ENCODE results near the gene EXOC3L2. TPM values are rescaled to one million over a fixed set of nuclear protein-coding genes. Genes with fewer than 3 reads are reported as not detected.
"Not testable (repeated sequence)": the region's sequence is repeated elsewhere in the genome, so short reads cannot be mapped to it uniquely, and the experiment has no call there.

Gene EXOC3L2
- total RNA-seq, 1 experiment from 2014 or later: not detected

DNA sequence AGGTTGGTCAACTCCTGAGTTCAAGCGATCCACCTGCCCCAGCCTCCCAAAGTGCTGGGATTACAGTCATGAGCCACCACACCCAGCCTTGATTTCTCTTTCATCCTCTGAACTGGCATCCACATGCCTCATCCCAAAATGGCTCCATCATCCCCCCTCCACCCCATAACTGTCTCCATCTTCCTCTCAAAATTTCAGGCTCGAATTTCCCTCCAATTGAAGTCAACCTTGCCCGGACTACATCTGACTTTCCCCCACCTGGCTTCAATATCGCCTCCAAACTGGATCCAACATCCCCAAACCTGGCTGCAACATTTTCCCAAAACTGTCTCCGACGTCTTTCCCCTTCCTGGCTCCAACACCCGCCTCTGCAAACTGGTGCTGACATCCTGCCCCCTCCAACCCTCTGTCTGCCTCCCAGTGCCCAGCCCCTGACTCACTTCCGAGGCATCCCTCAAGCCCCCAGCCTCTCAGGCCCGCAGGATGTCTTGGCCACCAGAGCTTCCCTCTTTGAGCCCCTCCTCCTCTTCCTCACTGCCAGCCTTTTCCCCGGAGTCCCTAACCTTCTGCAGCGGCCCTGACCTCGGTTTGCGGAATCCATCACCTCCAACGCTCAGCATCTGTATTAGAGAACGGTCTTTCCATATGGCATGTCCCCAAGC lies 943 bp downstream of the EXOC3L2 start:
- no peaks in the 10 kb centered on the region for H3K9me3 ChIP-seq (ENCODE audit: low read length)
- DNase-seq: peak; percentile 29
- no peak overlapping the region for H3K9ac ChIP-seq (ENCODE audit: low read length)
- no peaks in the 10 kb centered on the region for H3K27me3 ChIP-seq (ENCODE audit: low read length)
- no peaks in the 10 kb centered on the region for H3K9me2 ChIP-seq (replicated peaks; ENCODE audit: insufficient read depth, low read length)
- H3K4me1 ChIP-seq (ENCODE audit: low read length): no peaks in the 10 kb centered on the region
- no peaks in the 10 kb centered on the region for H3K79me2 ChIP-seq (ENCODE audit: low read length)
- H3K36me3 ChIP-seq (ENCODE audit: insufficient read depth, low read length): no peaks in the 10 kb centered on the region
- no peaks in the 10 kb centered on the region for H4K20me1 ChIP-seq (ENCODE audit: insufficient read depth, low read depth, low read length)
- H3K4me2 ChIP-seq (ENCODE audit: low read depth, low read length, poor library complexity, severe bottlenecking): no peak overlapping the region
- no peak overlapping the region for H3K27ac ChIP-seq (ENCODE audit: low read length)
- no peak overlapping the region for H3K4me3 ChIP-seq (ENCODE audit: low read length)
- no peak overlapping the region for H2AFZ ChIP-seq (ENCODE audit: low read length)

- no peak overlapping the region for H3K4me3 ChIP-seq (ENCODE audit: low read length)
- H3K27ac ChIP-seq (ENCODE audit: low read length): no peak overlapping the region
- no peak overlapping the region for H2AFZ ChIP-seq (ENCODE audit: low read length)
- no peak for DNase-seq
- H4K20me1 ChIP-seq (ENCODE audit: insufficient read depth, low read depth, low read length): no peaks in the 10 kb centered on the region
- H3K79me2 ChIP-seq (ENCODE audit: low read length): no peaks in the 10 kb centered on the region
- no peaks in the 10 kb centered on the region for H3K9me2 ChIP-seq (replicated peaks; ENCODE audit: insufficient read depth, low read length)
- no peaks in the 10 kb centered on the region for H3K4me1 ChIP-seq (ENCODE audit: low read length)
- no peaks in the 10 kb centered on the region for H3K36me3 ChIP-seq (ENCODE audit: insufficient read depth, low read length)
- H3K27me3 ChIP-seq (ENCODE audit: low read length): no peaks in the 10 kb centered on the region
- no peaks in the 10 kb centered on the region for H3K9me3 ChIP-seq (ENCODE audit: low read length)
- H3K9ac ChIP-seq (ENCODE audit: low read length): no peak overlapping the region
- no peak overlapping the region for H3K4me2 ChIP-seq (ENCODE audit: low read depth, low read length, poor library complexity, severe bottlenecking)
These were observed 2.0 kb downstream of the EXOC3L2 start for GRCh38 chr19:45243144-45243732.

DNA sequence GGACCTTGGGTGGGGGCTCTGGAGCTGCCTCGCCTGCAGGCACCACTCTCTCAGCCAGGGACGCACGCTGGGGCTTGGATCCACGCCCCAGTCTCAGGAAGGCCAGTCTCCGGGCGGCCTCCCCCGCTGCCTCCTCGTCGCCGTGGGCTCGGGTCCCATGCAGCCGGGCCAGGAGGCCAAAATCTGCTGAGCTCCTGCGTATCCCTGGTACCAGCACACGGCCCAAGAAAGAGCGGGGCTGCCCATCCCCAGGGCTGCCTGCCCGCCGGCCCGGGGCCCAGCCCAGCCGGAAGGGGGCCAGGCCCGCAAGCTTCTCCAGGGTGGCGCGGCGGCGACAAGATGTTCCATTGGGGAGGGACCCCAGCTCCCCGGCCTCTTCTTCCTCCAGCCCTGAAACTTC lies 6.7 kb downstream of the EXOC3L2 start:
- H3K27me3 ChIP-seq (ENCODE audit: low read length): no peaks in the 10 kb centered on the region
- H3K9me2 ChIP-seq (replicated peaks; ENCODE audit: insufficient read depth, low read length): no peaks in the 10 kb centered on the region
- no peaks in the 10 kb centered on the region for H4K20me1 ChIP-seq (ENCODE audit: insufficient read depth, low read depth, low read length)
- H3K27ac ChIP-seq (ENCODE audit: low read length): no peak overlapping the region
- H2AFZ ChIP-seq (ENCODE audit: low read length): no peak overlapping the region
- H3K36me3 ChIP-seq (ENCODE audit: insufficient read depth, low read length): no peaks in the 10 kb centered on the region
- DNase-seq: no peak
- H3K4me3 ChIP-seq (ENCODE audit: low read length): no peak overlapping the region
- H3K9ac ChIP-seq (ENCODE audit: low read length): no peak overlapping the region
- no peak overlapping the region for H3K4me2 ChIP-seq (ENCODE audit: low read depth, low read length, poor library complexity, severe bottlenecking)
- H3K9me3 ChIP-seq (ENCODE audit: low read length): no peaks in the 10 kb centered on the region
- no peaks in the 10 kb centered on the region for H3K4me1 ChIP-seq (ENCODE audit: low read length)
- no peaks in the 10 kb centered on the region for H3K79me2 ChIP-seq (ENCODE audit: low read length)

DNA sequence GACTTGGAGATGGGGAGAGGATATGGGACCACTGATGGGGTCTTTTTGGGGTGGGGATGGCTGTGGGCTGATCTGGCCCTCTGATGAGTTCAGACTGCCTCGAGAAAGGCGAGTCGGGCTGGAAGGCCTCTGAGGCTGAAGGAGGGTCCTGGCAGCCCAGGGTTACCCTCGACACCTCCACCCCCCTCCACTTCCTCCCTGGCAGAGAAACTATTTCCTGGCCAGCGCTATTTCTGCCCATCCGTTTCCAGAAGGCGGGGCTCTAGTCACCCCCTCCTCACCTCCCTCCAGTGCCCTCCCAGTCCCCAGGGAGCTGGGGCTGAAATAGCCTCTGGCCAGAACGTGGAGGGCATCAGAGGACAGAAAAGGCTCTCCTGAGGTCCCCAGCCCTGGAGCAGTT lies 9.7 kb downstream of the EXOC3L2 start:
- Histone ChIP-seq H2AFZ (ENCODE audit: low read length) (no peak overlapping the region), H3K36me3 (ENCODE audit: insufficient read depth, low read length) (no peaks in the 10 kb centered on the region), H3K4me3 (ENCODE audit: low read length) (no peak overlapping the region), H3K27ac (ENCODE audit: low read length) (no peak overlapping the region), H3K4me1 (ENCODE audit: low read length) (no peaks in the 10 kb centered on the region), H3K9me2 (replicated peaks; ENCODE audit: insufficient read depth, low read length) (no peaks in the 10 kb centered on the region), H3K79me2 (ENCODE audit: low read length) (no peaks in the 10 kb centered on the region), H3K27me3 (ENCODE audit: low read length) (no peaks in the 10 kb centered on the region), H3K9me3 (ENCODE audit: low read length) (no peaks in the 10 kb centered on the region), H3K9ac (ENCODE audit: low read length) (no peak overlapping the region), H4K20me1 (ENCODE audit: insufficient read depth, low read depth, low read length) (no peaks in the 10 kb centered on the region), H3K4me2 (ENCODE audit: low read depth, low read length, poor library complexity, severe bottlenecking) (no peak overlapping the region)
- no peak for DNase-seq

DNA sequence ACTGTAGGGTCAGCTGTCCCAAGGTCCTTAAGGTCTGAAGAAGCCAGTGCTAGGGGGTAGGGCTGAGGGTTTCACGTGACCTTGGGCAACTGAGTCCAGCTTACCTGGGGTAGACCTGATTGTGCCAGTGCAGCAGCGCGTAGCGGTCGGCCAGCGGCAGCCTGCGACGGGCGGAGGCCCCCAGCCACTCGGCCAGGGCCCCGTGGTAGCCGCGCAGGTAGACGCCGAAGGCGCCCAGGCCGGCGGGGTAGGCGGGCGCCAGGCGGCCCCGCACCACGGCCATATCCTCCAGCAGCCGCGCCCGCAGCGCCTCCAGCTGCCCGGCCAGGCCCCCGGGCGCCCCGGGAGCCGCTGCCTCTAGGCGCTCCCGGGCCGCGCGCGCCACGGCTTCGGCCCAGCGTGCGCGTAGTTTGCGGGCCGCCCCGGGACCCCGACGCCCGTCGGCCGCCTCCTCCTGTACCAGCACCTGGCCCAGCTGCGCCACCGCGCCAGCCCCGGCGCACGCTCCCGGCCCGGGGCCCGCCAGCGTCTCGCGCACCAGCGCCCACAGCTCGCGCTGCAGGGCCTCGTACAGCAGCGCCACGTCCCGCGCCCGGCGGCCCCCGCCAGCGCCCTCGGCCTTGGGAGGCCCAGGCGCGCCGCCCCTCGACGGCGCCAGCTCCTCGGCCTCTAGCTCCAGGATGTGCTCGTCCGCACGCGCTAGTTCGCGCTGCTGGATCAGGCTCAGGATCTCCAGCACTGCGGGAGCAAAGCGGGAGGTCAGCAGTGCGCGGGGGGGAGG lies 10.9 kb downstream of the EXOC3L2 start:
- Histone ChIP-seq H3K4me1 (ENCODE audit: low read length) (no peaks in the 10 kb centered on the region), H3K9me2 (replicated peaks; ENCODE audit: insufficient read depth, low read length) (no peaks in the 10 kb centered on the region), H3K9me3 (ENCODE audit: low read length) (no peaks in the 10 kb centered on the region), H3K27ac (ENCODE audit: low read length) (no peak overlapping the region), H3K27me3 (ENCODE audit: low read length) (no peaks in the 10 kb centered on the region), H4K20me1 (ENCODE audit: insufficient read depth, low read depth, low read length) (no peaks in the 10 kb centered on the region), H2AFZ (ENCODE audit: low read length) (no peak overlapping the region), H3K4me3 (ENCODE audit: low read length) (no peak overlapping the region), H3K79me2 (ENCODE audit: low read length) (no peaks in the 10 kb centered on the region), H3K36me3 (ENCODE audit: insufficient read depth, low read length) (no peaks in the 10 kb centered on the region), H3K9ac (ENCODE audit: low read length) (no peak overlapping the region), H3K4me2 (ENCODE audit: low read depth, low read length, poor library complexity, severe bottlenecking) (no peak overlapping the region)
- DNase-seq: no peak

GRCh38 chr19:45231891-45232290 lies 13.3 kb downstream of the EXOC3L2 start:
- no peak for DNase-seq
- Histone ChIP-seq H3K27me3 (ENCODE audit: low read length) (no peaks in the 10 kb centered on the region), H3K9me3 (ENCODE audit: low read length) (no peaks in the 10 kb centered on the region), H4K20me1 (ENCODE audit: insufficient read depth, low read depth, low read length) (no peaks in the 10 kb centered on the region), H3K4me2 (ENCODE audit: low read depth, low read length, poor library complexity, severe bottlenecking) (no peak overlapping the region), H3K4me1 (ENCODE audit: low read length) (no peaks in the 10 kb centered on the region), H3K79me2 (ENCODE audit: low read length) (no peaks in the 10 kb centered on the region), H3K36me3 (ENCODE audit: insufficient read depth, low read length) (no peaks in the 10 kb centered on the region), H2AFZ (ENCODE audit: low read length) (no peak overlapping the region), H3K9me2 (replicated peaks; ENCODE audit: insufficient read depth, low read length) (no peaks in the 10 kb centered on the region), H3K27ac (ENCODE audit: low read length) (no peak overlapping the region), H3K9ac (ENCODE audit: low read length) (no peak overlapping the region), H3K4me3 (ENCODE audit: low read length) (no peak overlapping the region)

- H3K27me3 ChIP-seq (ENCODE audit: low read length); H3K9me2 ChIP-seq (replicated peaks; ENCODE audit: insufficient read depth, low read length); H3K9ac ChIP-seq (ENCODE audit: low read length); H3K4me2 ChIP-seq (ENCODE audit: low read depth, low read length, poor library complexity, severe bottlenecking); H3K4me1 ChIP-seq (ENCODE audit: low read length); H3K79me2 ChIP-seq (ENCODE audit: low read length); DNase-seq; H2AFZ ChIP-seq (ENCODE audit: low read length); H3K27ac ChIP-seq (ENCODE audit: low read length); H4K20me1 ChIP-seq (ENCODE audit: insufficient read depth, low read depth, low read length); H3K9me3 ChIP-seq (ENCODE audit: low read length); H3K4me3 ChIP-seq (ENCODE audit: low read length); H3K36me3 ChIP-seq (ENCODE audit: insufficient read depth, low read length): not testable (repeated sequence)
These were observed 16.2 kb downstream of the EXOC3L2 start for GRCh38 chr19:45229056-45229455.

- Histone ChIP-seq H3K4me3 (ENCODE audit: low read length) (no peak overlapping the region), H4K20me1 (ENCODE audit: insufficient read depth, low read depth, low read length) (no peaks in the 10 kb centered on the region), H3K9me2 (replicated peaks; ENCODE audit: insufficient read depth, low read length) (no peaks in the 10 kb centered on the region), H3K27me3 (ENCODE audit: low read length) (no peaks in the 10 kb centered on the region), H3K4me2 (ENCODE audit: low read depth, low read length, poor library complexity, severe bottlenecking) (no peak overlapping the region), H3K27ac (ENCODE audit: low read length) (no peak overlapping the region), H3K36me3 (ENCODE audit: insufficient read depth, low read length) (no peaks in the 10 kb centered on the region), H3K79me2 (ENCODE audit: low read length) (no peaks in the 10 kb centered on the region), H2AFZ (ENCODE audit: low read length) (no peak overlapping the region), H3K4me1 (ENCODE audit: low read length) (no peaks in the 10 kb centered on the region), H3K9me3 (ENCODE audit: low read length) (no peaks in the 10 kb centered on the region), H3K9ac (ENCODE audit: low read length) (no peak overlapping the region)
- no peak for DNase-seq
These were observed 20.6 kb downstream of the EXOC3L2 start for GRCh38 chr19:45224645-45225044.
